M059J (cell line): ENCODE measurements around the gene DNAH5. TPM values are rescaled to one million over a fixed set of nuclear protein-coding genes. Genes with fewer than 3 reads are reported as not detected.

ENCODE experiments used
- total RNA-seq: library from RNA; depleted of rRNA; stranded (reverse); fragments of >200 nt; shearing (Covaris generic); gene quantifications from 2 replicates; pipeline ENCODE4 v1.2.3, GENCODE V29; 2014; rRNA removed

DNAH5 gene
- total RNA-seq, 1 experiment from 2014 or later: 3.0 TPM

Other genes starting within 250 kb of the DNAH5 start
- 55.8 and 116 TPM in 2 replicates for gene TRIO, start 198.7 kb upstream of the DNAH5 start, total RNA-seq